NCI-H446 treated with DMSO at 0.1 percent for 48 hours (cell line): Measurements from ENCODE around the gene RNF167.
A peak's percentile ranks its signal among the peaks of the same experiment; 100 is the strongest.

Source experiments
- DNase-seq: peaks from one replicate; lab custom pipeline; 2025; lab: John Stamatoyannopoulos, UW

Gene RNF167

DNA sequence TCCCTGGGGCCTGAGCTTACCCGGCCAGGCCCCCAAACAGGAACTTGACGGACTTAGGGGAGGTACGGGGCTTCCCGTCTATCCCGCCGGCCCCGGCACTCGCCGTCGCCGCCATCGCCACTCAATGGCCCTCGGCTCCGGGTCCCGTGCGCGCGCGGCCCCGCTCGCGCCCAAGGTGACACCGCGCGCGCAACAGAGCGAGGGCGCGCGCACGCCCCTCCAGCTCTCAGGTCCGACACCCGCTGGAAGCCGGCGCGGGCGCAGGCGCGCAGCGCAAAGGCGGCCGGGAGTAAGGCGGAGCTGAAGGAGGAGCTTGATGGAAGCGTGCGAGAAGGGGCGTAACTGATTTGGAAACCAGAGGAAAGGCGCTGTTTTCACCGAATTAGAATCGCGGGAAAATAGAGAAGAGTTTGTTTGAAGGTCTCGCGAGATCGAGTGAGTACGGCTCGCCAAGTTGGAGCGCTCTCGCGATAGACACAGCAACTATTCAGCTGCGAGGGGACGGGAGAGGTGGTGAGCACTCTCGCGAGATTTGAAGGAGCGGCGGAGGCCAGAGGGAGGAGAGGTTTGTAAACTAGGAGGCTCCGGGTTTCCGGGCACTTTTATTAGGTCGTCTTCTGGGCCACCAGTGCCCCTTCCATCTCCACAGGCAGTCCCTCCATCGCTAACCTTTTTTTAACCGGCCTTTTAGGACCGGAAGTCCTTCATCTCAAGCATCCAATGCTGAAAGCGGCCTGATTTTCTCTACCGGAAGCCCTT lies at the start of gene RNF167, which contains the start of gene SLC25A11:
Gene RNF167, plus strand, starts transcription at position 473 of the 759 bp plus-strand sequence. CDS start 642 bp downstream, outside the sequence.
Gene SLC25A11, minus strand, starts transcription at position 251 of the 759 bp plus-strand sequence. Its CDS starts 136 bp downstream, at position 115.
- peak; percentile 99 for DNase-seq

DNA sequence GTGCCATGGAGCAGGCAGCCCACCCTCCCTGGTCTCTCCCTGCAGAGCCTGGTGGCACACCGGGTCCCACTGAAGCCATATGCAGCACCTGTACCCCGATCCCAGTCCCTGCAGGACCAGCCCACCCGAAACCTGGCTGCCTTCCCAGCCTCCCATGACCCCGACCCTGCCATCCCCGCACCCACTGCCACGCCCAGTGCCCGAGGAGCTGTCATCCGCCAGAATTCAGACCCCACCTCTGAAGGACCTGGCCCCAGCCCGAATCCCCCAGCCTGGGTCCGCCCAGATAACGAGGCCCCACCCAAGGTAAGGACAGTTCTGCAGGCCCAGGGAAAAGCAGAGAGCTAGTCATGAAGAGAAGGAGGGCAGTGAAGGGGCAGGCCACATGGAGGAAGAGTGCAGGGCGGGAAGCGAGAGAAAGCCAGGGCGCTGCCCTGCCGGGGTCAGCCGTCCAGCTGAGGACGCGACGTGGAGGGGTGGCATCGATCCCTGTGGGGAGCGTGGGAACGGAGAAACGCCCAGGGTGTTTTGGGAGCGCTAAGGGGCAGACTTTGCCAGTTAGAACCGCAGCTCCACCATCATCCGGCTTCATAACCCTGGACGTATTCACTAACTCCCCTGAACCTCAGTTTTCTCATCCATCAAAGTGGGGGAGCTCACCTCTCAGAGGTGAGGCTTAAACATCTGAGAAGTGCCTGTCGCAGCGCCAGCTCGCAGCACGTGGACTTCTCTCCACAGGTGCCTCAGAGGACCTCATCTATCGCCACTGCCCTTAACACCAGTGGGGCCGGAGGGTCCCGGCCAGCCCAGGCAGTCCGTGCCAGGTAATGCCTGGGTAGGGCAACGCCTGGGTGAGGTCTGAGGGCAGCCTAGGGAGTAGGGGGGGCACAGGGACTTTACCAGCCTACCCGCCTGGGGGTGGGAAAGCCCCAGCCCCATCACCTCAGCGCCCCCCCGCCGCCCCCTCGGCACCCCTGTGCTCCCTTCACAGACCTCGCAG lies 48.4 kb upstream of the RNF167 start:
- no peak for DNase-seq

- DNase-seq = no peak
Observed at GRCh38 chr17:4892499-4893221, 47.4 kb upstream of the RNF167 start.

DNA sequence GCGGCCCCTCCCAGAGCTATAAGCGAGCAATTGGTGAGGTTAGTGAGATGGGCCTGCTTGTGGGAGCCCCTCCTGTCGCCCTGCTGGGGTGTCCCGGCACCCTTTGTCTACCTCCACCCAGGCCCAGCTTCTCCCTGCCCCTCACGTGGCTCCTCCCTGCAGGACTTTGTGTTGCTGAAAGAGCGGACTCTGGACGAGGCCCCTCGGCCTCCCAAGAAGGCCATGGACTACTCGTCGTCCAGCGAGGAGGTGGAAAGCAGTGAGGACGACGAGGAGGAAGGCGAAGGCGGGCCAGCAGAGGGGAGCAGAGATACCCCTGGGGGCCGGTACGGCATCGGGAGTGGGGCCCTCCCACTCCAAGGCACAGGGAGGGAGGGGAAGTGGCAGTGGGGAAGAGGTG lies 46.8 kb upstream of the RNF167 start:
- no peak for DNase-seq

GRCh38 chr17:4893721-4894560 lies 46.1 kb upstream of the RNF167 start:
- DNase-seq = no peak

DNA sequence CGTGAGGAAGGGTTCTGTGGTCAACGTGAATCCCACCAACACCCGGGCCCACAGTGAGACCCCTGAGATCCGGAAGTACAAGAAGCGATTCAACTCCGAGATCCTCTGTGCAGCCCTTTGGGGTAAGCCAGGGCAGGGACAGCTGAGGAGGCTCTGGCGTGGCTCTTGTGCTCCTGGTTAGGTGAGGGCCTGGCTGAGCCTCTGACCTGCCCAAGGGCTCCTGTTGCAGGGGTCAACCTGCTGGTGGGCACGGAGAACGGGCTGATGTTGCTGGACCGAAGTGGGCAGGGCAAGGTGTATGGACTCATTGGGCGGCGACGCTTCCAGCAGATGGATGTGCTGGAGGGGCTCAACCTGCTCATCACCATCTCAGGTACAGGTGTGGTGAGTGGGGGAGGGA lies 44.9 kb upstream of the RNF167 start:
- DNase-seq = no peak

DNA sequence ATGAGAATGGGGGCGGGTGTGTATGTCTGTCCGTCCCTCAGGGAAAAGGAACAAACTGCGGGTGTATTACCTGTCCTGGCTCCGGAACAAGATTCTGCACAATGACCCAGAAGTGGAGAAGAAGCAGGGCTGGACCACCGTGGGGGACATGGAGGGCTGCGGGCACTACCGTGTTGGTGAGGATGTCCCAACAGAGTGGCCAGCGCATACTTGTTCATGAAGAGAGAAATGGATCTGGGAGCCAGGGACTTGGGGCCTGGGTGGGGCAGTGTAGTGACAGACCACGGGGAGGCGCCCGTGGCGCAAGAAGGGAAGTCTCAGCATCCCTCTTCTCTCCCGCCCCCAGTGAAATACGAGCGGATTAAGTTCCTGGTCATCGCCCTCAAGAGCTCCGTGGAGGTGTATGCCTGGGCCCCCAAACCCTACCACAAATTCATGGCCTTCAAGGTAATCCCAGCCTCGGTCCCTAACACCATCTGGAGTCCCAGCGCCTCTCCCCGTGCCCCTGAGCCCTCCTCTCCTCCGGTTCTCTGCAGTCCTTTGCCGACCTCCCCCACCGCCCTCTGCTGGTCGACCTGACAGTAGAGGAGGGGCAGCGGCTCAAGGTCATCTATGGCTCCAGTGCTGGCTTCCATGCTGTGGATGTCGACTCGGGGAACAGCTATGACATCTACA lies 44.3 kb upstream of the RNF167 start:
- DNase-seq = no peak

DNA sequence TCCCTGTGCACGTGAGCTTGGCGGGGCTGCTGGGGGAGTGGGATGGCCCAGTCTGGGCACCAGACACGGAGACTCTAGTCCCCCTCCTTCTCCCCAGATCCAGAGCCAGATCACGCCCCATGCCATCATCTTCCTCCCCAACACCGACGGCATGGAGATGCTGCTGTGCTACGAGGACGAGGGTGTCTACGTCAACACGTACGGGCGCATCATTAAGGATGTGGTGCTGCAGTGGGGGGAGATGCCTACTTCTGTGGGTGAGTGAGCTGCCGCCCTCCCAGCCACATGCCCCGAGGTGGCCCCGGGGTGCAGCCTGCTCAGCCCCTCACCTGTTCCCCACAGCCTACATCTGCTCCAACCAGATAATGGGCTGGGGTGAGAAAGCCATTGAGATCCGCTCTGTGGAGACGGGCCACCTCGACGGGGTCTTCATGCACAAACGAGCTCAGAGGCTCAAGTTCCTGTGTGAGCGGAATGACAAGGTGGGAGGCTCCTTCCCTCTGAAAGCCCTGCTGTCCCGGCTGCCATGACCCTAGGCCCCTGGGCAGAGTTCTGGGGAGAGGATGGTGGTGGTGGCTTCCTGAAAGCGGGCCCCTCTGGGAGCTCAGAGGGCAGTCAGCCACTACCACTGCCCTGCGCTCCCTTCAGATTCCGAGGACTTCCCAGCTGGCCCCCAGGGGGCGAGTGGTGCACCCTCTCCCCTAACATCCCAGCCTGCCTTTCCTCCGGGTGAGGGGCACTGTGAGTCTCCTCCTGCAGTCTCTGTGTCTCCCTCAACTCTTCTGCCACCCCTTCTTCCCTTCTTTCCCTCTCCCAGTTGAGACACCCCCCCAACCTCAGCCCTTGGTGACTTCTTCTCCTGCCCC lies 43.5 kb upstream of the RNF167 start:
- DNase-seq = no peak

DNA sequence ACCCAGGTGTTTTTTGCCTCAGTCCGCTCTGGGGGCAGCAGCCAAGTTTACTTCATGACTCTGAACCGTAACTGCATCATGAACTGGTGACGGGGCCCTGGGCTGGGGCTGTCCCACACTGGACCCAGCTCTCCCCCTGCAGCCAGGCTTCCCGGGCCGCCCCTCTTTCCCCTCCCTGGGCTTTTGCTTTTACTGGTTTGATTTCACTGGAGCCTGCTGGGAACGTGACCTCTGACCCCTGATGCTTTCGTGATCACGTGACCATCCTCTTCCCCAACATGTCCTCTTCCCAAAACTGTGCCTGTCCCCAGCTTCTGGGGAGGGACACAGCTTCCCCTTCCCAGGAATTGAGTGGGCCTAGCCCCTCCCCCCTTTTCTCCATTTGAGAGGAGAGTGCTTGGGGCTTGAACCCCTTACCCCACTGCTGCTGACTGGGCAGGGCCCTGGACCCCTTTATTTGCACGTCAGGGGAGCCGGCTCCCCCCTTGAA lies 42.8 kb upstream of the RNF167 start:
- no peak for DNase-seq

DNA sequence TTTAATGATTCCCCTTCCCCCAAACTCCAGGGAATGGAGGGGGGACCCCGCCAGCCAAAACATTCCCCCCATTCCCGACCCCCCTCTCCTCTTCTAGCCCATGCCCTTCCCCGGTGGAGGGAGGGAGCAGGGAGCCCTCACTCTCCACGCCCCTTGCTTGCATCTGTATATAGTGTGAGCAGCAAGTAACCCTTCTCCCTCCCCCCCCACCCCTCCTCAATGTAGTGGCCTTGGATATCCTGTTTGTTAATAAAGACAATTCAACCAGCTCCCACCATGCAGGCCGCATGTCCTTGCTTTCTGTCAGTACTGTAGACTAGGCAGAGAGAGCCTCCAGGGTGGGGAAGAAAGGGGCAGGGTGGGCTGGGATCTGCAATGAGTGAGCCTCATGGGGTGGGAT lies 42.3 kb upstream of the RNF167 start:
- no peak for DNase-seq

- DNase-seq = no peak
Observed at GRCh38 chr17:4898351-4898750, 41.7 kb upstream of the RNF167 start.

DNA sequence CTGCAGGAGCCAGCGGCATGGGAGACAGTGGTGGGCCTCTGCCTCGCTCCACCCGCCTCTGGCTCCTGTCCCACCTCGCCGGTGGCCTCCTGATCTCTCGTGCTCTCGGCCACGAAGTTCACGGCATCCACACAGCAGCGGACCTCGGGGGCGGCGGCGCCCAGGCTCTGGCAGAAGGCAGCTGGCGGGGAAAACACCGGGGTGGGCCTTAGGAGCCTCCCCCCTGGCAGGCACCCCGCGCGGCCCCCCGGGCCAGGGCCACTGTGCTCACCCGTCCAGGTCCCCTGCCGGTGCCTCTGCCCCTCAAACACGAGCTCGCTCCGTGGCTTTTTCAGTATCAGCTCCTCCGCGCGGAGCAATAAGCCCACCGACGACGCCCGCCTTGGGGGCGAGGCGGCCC lies 41.1 kb upstream of the RNF167 start:
- no peak for DNase-seq

DNA sequence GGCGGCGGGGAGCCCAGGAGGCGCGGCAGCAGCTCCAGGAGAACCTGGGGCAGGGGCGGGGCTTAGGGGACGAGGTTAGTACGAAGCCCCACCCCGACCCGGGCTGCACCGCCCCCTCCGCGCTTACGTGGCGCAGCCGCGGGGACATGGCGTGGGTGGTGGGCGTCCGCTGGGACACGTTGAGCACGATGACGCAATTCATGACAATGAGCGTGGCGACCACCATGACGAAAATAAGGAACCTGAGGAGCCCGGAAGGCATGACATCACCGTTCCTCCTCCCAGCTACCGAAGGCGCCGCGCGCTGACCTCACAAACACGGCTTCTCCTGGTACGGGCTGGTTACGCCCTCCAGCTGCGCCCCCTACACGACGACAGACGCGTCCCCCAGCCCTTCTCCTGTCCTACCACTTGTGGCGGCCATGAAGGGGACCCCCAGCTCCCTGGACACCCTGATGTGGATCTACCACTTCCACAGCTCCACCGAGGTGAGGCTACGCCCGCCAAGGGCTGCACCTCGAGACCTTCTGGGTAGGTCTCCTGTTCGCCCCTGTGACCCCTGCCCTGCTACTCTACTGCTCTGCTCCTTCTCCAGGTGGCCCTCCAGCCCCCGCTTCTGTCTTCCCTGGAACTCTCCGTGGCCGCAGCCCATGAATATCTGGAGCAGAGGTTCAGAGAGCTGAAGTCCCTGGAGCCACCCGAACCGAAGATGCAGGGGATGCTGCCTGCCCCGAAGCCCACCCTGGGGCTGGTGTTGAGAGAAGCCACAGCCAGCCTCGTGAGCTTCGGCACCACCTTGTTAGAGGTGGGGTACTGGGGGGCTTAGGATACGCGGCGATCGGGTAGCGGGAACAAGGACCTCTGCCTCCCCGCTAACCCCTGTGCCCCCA lies 40.5 kb upstream of the RNF167 start, which contains the start of gene C17orf107:
Gene C17orf107, plus strand, starts transcription at position 196 of the 890 bp plus-strand sequence. Its CDS starts 227 bp downstream, at position 423.
- no peak for DNase-seq

DNA sequence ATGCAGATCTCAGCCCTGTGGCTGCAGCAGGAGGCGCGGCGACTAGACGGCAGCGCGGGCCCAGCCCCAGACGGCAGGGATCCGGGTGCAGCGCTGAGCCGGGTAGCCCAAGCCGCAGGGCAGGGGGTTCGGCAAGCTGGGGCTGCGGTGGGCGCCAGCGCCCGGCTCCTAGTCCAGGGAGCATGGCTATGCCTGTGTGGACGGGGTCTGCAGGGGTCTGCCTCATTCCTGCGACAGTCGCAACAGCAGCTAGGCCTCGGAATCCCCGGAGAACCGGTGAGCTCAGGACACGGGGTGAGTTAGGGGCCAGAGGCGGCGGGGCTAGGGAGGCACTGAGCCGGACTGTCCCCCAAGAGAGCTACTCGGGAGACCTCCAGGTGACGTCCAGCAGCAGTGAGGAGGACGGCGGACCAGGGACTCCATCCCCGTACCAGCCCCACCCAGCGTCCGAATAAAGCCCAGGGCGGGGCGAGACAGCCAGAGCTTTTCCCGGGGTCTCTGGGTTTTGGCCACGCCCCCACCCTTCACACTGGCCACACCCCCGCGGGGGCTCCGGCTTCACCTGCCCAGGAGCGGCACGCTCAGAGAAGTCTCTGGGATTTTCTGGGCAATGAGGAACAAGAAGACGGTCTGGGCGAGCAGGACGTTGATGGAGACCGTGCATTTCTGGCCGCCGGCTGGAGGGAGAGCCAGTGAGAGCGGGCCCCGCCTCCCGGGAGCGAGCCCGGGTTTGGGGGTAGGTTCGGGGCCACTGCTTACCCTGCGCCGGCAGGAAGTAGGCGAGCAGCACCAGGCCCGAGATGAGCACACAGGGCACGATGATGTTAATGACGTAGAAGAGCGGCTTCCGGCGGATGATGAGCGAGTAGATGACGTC lies 39.6 kb upstream of the RNF167 start:
- no peak for DNase-seq

GRCh38 chr17:4901108-4901647 lies 38.9 kb upstream of the RNF167 start:
- no peak for DNase-seq

- DNase-seq = no peak
Observed at GRCh38 chr17:4901648-4902344, 38.3 kb upstream of the RNF167 start.
